Left lung (tissue), 10 donors: ENCODE measurements around the gene HSP90AB1. TPM values are rescaled to one million over a fixed set of nuclear protein-coding genes. Genes with fewer than 3 reads are reported as not detected.

Experiments used
- ATAC-seq: fragments of 200-7000 bp; cut with Tn5 transposase; one replicate; pipeline ENCODE4 v1.9.1; 2020; ENCODE audit warnings: moderate library complexity
- DNase-seq, 4 donors: peaks; one replicate each; pipeline ENCODE4 v3.0.0-alpha.2; 2013 to 2020
- H3K27ac ChIP-seq, 2 donors: fragments of 200-600 bp; sonication (generic) in 1 of 2; one replicate each; pipeline versions ENCODE4 v1.5.0 to v1.8.0; 2020 to 2021
- H3K27me3 ChIP-seq, 2 donors: fragments of 200-600 bp; sonication (generic) in 1 of 2; one replicate each; pipeline versions ENCODE4 v1.5.0 to v1.8.0; 2020 to 2021
- H3K36me3 ChIP-seq, 2 donors: fragments of 200-600 bp; sonication (generic) in 1 of 2; one replicate each; pipeline versions ENCODE4 v1.5.0 to v1.8.0; 2020 to 2021
- H3K4me1 ChIP-seq, 2 donors: fragments of 200-600 bp; one replicate each; pipeline ENCODE4 v1.8.0; 2021
- H3K4me3 ChIP-seq, 2 donors: fragments of 200-600 bp; sonication (generic) in 1 of 2; one replicate each; pipeline versions ENCODE4 v1.5.0 to v1.8.0; 2020 to 2021; ENCODE audit warnings: mild to moderate bottlenecking in 1 of 2
- H3K9me3 ChIP-seq, 2 donors: fragments of 200-600 bp; sonication (generic) in 1 of 2; one replicate each; pipeline versions ENCODE4 v1.5.0 to v1.8.0; 2020 to 2021
- intact Hi-C, 2 donors: fragments of 100-400 bp; cut with DNase I; formaldehyde crosslinking; loops; one replicate each; pipeline versions ENCODE4 v1.11.2 to v1.14.2; 2022
- polyA plus RNA-seq, 6 donors: library from polyadenylated mRNA; unstranded; fragments of 120-200 nt; gene quantifications; one replicate each; pipeline ENCODE4 v1.2.1, GENCODE V29; 2013; ENCODE audit not compliant: insufficient read length in 6 of 6
- total RNA-seq, 2 donors: library from RNA; stranded (reverse); fragmentation: NEBNext Ultra II Directional; extraction: Animal tissue kit (Norgen Biotek cat#: 25700); gene quantifications; one replicate each; pipeline ENCODE4 v1.2.1, GENCODE V29; 2021
- TF ChIP-seq, protein P1 (sequence below), 2 donors: fragments of 200-600 bp; sonication (generic) in 1 of 2; IDR thresholded peaks; one replicate each; pipeline versions ENCODE4 v1.5.0 to v1.8.0; 2021; ENCODE audit warnings: antibody characterized with exemption in 2 of 2
- donor health status: DM: no; HTN: yes; CAD: no.
- donor health status: DM: no; HTN: no; CAD: no.

The HSP90AB1 gene
- total and polyA plus RNA-seq, 8 donors, result 726 to 1,444 (median 1,251) TPM

DNA sequence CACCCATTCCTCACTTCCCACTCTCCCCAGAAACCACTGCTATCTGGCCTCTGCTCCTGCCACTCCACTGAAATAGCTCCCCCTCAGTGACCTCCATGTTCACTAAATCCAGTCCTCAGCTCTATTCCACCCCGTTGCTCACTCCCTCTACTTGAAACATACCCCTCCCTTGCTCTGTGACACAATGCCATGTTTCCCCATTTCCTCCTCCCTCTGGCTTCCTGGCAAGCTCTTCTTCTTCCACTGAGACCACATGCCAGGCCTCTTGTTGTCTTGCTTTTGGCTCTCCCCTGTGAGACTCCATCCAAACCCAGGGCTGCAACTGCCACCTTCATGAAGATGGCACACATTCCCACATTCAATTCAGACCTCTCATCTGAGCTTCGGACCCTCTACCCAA, 37.2 kb downstream of the HSP90AB1 start:
- H3K9me3 ChIP-seq, result no peaks in the 10 kb centered on the region
- no peak overlapping the region for H3K4me3 ChIP-seq
- intact Hi-C loops, result no loop called here
- H3K4me1 ChIP-seq, result no peaks in the 10 kb centered on the region
- TF ChIP-seq, protein P1, sequence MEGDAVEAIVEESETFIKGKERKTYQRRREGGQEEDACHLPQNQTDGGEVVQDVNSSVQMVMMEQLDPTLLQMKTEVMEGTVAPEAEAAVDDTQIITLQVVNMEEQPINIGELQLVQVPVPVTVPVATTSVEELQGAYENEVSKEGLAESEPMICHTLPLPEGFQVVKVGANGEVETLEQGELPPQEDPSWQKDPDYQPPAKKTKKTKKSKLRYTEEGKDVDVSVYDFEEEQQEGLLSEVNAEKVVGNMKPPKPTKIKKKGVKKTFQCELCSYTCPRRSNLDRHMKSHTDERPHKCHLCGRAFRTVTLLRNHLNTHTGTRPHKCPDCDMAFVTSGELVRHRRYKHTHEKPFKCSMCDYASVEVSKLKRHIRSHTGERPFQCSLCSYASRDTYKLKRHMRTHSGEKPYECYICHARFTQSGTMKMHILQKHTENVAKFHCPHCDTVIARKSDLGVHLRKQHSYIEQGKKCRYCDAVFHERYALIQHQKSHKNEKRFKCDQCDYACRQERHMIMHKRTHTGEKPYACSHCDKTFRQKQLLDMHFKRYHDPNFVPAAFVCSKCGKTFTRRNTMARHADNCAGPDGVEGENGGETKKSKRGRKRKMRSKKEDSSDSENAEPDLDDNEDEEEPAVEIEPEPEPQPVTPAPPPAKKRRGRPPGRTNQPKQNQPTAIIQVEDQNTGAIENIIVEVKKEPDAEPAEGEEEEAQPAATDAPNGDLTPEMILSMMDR (IDR thresholded peaks at IDR 0.05), result no peak
- H3K27ac ChIP-seq, result no peak overlapping the region
- no peaks in the 10 kb centered on the region for H3K36me3 ChIP-seq
- DNase-seq (no peak), ATAC-seq (no peak)
- peaks cover 0 to 49% of the 10 kb centered on the region in 2 donors for H3K27me3 ChIP-seq

DNA sequence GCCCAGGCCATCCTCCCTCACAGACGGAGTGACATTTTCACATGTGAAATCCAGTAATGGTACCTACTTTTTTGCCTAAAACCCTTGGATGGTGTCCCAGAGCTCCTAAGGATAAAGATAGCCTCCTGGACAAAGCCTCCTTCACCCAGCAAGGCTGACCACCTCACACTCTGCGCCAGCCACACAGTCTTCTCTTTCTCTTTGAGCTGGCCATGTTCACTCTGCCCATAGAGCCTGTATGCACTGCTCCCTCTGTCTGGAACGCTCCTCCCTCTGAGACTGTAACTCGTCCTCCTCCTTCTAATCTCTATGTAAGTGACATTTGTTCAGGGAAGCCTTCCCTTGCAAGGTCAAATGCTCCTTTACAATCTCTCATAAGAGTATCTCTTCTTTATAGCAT, 38.0 kb downstream of the HSP90AB1 start:
- no peaks in the 10 kb centered on the region for H3K4me1 ChIP-seq
- TF ChIP-seq, protein P1 (IDR thresholded peaks at IDR 0.05), result no peak
- no peaks in the 10 kb centered on the region for H3K9me3 ChIP-seq
- H3K27ac ChIP-seq, result no peak overlapping the region
- no peak for ATAC-seq
- intact Hi-C loops, result no loop called here
- H3K4me3 ChIP-seq, result no peak overlapping the region
- peaks cover 0 to 54% of the 10 kb centered on the region in 2 donors for H3K27me3 ChIP-seq
- no peaks in the 10 kb centered on the region for H3K36me3 ChIP-seq
- no peak for DNase-seq

DNA sequence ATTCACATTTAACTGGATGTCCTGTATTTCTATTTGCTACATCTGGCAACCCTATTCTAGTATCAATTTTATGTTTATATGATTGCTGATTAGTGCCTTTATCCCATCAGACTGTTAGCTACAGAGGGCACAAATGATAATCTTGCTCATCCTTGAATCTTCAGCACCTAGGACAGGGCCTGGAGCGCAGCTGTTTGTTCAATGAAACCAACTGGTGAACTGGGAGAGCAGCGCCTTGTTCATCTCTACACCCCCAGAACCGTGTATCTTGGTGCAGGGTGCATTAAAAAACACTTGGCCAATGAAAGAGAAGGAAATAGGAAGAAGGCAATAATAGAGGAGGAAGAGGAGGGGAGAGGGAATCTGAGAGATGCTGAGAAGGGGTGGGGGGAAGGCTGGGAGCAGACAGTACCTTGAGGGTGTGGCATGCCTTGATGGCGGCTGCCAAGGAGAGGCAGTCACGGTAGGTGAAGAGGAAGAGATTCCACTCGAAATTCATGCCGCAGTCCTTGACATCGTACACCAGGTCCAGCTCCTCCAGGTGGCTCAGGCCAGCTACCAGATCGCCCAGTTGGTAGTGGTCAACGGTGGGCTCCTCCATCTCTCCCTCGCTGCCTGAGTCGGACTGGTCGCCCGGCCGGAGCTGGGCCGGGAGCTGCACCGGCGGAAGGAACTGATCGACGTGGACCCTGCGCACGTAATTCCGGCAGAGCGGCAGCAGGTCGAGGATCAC, 38.8 kb downstream of the HSP90AB1 start:
- Histone ChIP-seq H3K4me1 (no peaks in the 10 kb centered on the region), H3K9me3 (no peaks in the 10 kb centered on the region), H3K27ac (no peak overlapping the region), H3K36me3 (no peaks in the 10 kb centered on the region), H3K4me3 (no peak overlapping the region), H3K27me3 (peaks cover 0 to 56% of the 10 kb centered on the region in 2 donors)
- intact Hi-C loops, result no loop called here
- TF ChIP-seq, protein P1 (IDR thresholded peaks at IDR 0.05), result no peak
- no peak for ATAC-seq
- DNase-seq, result no peak

DNA sequence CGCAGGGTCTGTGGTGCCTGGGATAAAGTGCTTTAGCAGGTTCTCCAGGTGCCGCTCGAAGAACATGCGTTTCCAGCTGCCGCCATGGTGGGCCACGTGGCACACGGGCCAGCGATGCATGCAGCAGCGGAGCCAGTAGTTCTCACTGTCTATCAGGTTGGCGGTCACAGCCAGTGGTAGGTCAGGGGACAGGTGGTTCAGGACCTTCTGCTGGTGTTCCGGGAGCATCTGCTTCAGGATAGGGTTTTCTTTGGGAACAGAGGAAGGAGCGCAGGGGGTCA, 39.3 kb downstream of the HSP90AB1 start:
- peaks cover 0 to 61% of the 10 kb centered on the region in 2 donors for H3K27me3 ChIP-seq
- H3K36me3 ChIP-seq, result no peaks in the 10 kb centered on the region
- no peaks in the 10 kb centered on the region for H3K9me3 ChIP-seq
- H3K4me3 ChIP-seq, result no peak overlapping the region
- ATAC-seq, result no peak
- H3K27ac ChIP-seq, result no peak overlapping the region
- no peaks in the 10 kb centered on the region for H3K4me1 ChIP-seq
- no peak for DNase-seq
- TF ChIP-seq, protein P1 (IDR thresholded peaks at IDR 0.05), result no peak
- intact Hi-C loops, result no loop called here

DNA sequence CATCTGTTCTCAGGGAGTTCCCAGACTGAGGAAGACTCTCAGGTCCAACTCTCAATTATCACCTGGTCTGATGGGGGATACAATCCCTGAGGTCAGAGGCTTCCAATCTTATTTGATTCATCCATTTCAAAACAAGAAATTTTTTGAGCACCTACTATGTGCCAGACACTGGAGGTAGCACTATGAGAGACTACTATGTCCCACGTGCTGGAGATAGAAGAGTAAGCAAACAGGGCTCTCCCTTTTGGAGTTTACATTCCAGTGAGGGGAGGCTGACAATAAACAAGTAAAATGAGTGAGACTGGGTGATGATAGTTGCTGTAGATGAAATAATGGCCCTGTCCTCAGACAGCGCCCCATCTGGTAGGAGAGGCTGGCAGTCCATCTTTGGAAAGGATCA, 39.8 kb downstream of the HSP90AB1 start:
- intact Hi-C loops, result no loop called here
- ATAC-seq (no peak), DNase-seq (no peak)
- TF ChIP-seq, protein P1 (IDR thresholded peaks at IDR 0.05), result no peak
- Histone ChIP-seq H3K27me3 (peaks cover 0 to 66% of the 10 kb centered on the region in 2 donors), H3K9me3 (no peaks in the 10 kb centered on the region), H3K27ac (no peak overlapping the region), H3K4me1 (no peaks in the 10 kb centered on the region), H3K4me3 (no peak overlapping the region), H3K36me3 (no peaks in the 10 kb centered on the region)
